ENCODE measurements around the gene GCN1.

DNA sequence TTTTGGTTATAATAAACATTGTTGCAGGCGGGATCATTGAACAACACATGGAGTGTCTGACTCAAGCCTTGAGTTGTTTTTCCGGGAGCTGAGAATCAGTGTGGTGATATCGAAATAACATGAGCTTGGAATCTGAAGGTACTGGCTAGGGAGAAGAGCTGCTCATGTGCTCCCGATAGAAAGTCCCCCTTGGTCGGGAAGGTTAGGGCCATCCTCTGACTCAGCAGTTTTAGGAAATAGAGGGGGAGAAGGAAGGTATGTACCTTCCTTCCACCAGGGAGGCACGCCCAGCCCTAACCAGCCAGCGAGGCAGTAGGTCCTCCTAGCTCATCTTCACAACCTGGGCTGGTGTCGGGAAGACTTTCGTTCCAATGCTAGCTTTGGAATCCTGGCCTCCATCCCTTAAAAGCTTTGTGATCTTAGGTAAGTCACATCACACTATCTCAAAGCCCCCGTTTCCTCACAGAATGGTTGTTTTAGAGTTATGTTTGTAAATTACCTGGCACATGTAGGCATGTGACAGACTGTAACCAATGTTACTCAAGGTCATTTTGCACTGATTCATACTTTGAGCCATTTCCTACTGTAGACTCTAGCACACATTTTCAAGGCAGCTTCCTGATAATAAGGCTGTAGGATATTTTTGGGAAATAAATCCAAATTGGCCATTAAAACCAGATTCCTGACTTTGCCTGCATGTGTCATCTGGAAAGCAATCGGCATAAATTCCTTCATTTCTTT, 76.0 kb downstream of the GCN1 start:
- TF ChIP-seq POLR2AphosphoS5 (IDR thresholded peaks at IDR 0.05; ENCODE audit: low read depth, low read length) (no peak), TAF1 (IDR thresholded peaks at IDR 0.05; ENCODE audit: borderline replicate concordance, low read depth, low read length) (no peak), POLR2A (IDR thresholded peaks at IDR 0.05; ENCODE audit: low read depth, low read length) (no peak)

All from GM12892 (cell line).